HUES6 (cell line): ENCODE data around the gene CDHR1.

Experiments
- H3K27ac ChIP-seq: 2 replicates; pipeline ENCODE4 v1.7.0; 2013; ENCODE audit warnings: low read depth, mild to moderate bottlenecking, low read length, inconsistent platforms
- H3K27me3 ChIP-seq: 2 replicates; pipeline ENCODE4 v1.6.1; 2013; ENCODE audit warnings: low read length; ENCODE audit not compliant: control insufficient read depth, insufficient read depth
- H3K36me3 ChIP-seq: 2 replicates; pipeline ENCODE4 v1.6.1; 2013; ENCODE audit warnings: low read length; ENCODE audit not compliant: control insufficient read depth, insufficient read depth
- H3K4me1 ChIP-seq: 2 replicates; pipeline ENCODE4 v1.6.1; 2013; ENCODE audit warnings: low read length; ENCODE audit not compliant: control insufficient read depth, insufficient read depth
- H3K4me3 ChIP-seq: 2 replicates; pipeline ENCODE4 v1.5.1; 2013; ENCODE audit warnings: low read depth, low read length
- H3K9ac ChIP-seq: one replicate; pipeline ENCODE4 v1.6.1; 2013; ENCODE audit warnings: mild to moderate bottlenecking, low read length
- H3K9me3 ChIP-seq: 2 replicates; pipeline ENCODE4 v1.6.1; 2013; ENCODE audit warnings: low read depth, low read length; ENCODE audit not compliant: control insufficient read depth, insufficient read depth

Gene CDHR1

GRCh38 chr10:84230359-84230758 is 36.0 kb downstream of the CDHR1 start:
- H3K9ac ChIP-seq, result no peak overlapping the region
- H3K4me3 ChIP-seq, result no peak overlapping the region
- no peaks in the 10 kb centered on the region for H3K9me3 ChIP-seq
- H3K27ac ChIP-seq, result no peak overlapping the region
- no peaks in the 10 kb centered on the region for H3K4me1 ChIP-seq
- peaks cover 3% of the 10 kb centered on the region; the same call in 1 of the 2 replicates for H3K27me3 ChIP-seq
- H3K36me3 ChIP-seq, result no peaks in the 10 kb centered on the region

- H3K27ac ChIP-seq, result no peak overlapping the region
- no peak overlapping the region for H3K4me3 ChIP-seq
- no peaks in the 10 kb centered on the region for H3K4me1 ChIP-seq
- no peaks in the 10 kb centered on the region for H3K36me3 ChIP-seq
- no peaks in the 10 kb centered on the region for H3K9me3 ChIP-seq
- peaks cover 5% of the 10 kb centered on the region; the same call in 1 of the 2 replicates for H3K27me3 ChIP-seq
- no peak overlapping the region for H3K9ac ChIP-seq
Observed at GRCh38 chr10:84232376-84232775, 38.0 kb downstream of the CDHR1 start.

- no peaks in the 10 kb centered on the region for H3K36me3 ChIP-seq
Observed at GRCh38 chr10:84233940-84234339, 39.6 kb downstream of the CDHR1 start.

GRCh38 chr10:84234479-84234878 is 40.1 kb downstream of the CDHR1 start:
- no peaks in the 10 kb centered on the region for H3K36me3 ChIP-seq

More at GRCh38 chr10:84233940-84234339, 39.6 kb downstream of the CDHR1 start:
- Histone ChIP-seq H3K27ac (no peak overlapping the region), H3K9ac (no peak overlapping the region), H3K4me3 (no peak overlapping the region), H3K9me3 (no peaks in the 10 kb centered on the region), H3K27me3 (peaks cover 13% of the 10 kb centered on the region), H3K4me1 (no peaks in the 10 kb centered on the region)

GRCh38 chr10:84235096-84235495 is 40.8 kb downstream of the CDHR1 start:
- H3K4me3 ChIP-seq, result no peak overlapping the region
- H3K27ac ChIP-seq, result no peak overlapping the region
- no peaks in the 10 kb centered on the region for H3K9me3 ChIP-seq
- H3K4me1 ChIP-seq, result no peaks in the 10 kb centered on the region
- H3K36me3 ChIP-seq, result no peaks in the 10 kb centered on the region
- H3K9ac ChIP-seq, result no peak overlapping the region
- peaks cover 22% of the 10 kb centered on the region for H3K27me3 ChIP-seq

More at GRCh38 chr10:84234479-84234878, 40.1 kb downstream of the CDHR1 start:
- Histone ChIP-seq H3K4me3 (no peak overlapping the region), H3K4me1 (no peaks in the 10 kb centered on the region), H3K27ac (no peak overlapping the region), H3K9ac (no peak overlapping the region), H3K9me3 (no peaks in the 10 kb centered on the region), H3K27me3 (peaks cover 18% of the 10 kb centered on the region)

DNA sequence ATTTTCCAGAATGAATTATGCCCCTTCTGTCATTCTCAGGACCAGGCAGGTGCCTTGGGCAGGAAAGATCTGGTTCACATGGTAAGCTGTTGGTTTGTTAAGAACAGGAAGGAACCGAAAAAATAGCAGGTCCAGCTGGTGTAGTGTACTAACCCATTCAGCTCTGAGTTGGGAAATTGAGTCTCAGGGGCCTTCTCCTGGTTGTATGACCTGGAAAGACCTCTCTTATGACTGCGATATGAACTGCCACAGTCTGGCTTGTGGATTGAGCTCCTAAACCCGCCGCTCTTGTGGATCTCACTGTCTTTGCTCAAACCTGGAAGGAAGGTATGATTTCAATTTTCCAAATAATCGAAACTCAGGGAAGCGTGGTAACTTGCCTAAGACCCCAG is 42.5 kb downstream of the CDHR1 start:
- Histone ChIP-seq H3K27ac (no peak overlapping the region), H3K4me3 (no peak overlapping the region), H3K27me3 (peaks cover 22% of the 10 kb centered on the region), H3K4me1 (no peaks in the 10 kb centered on the region), H3K9me3 (no peaks in the 10 kb centered on the region), H3K36me3 (no peaks in the 10 kb centered on the region), H3K9ac (no peak overlapping the region)

GRCh38 chr10:84237199-84238051 is 43.1 kb downstream of the CDHR1 start:
- H3K9ac ChIP-seq, result no peak overlapping the region
- H3K27me3 ChIP-seq, result peaks cover 22% of the 10 kb centered on the region
- no peaks in the 10 kb centered on the region for H3K9me3 ChIP-seq
- H3K4me1 ChIP-seq, result no peaks in the 10 kb centered on the region
- H3K36me3 ChIP-seq, result no peaks in the 10 kb centered on the region
- H3K27ac ChIP-seq, result no peak overlapping the region
- no peak overlapping the region for H3K4me3 ChIP-seq

DNA sequence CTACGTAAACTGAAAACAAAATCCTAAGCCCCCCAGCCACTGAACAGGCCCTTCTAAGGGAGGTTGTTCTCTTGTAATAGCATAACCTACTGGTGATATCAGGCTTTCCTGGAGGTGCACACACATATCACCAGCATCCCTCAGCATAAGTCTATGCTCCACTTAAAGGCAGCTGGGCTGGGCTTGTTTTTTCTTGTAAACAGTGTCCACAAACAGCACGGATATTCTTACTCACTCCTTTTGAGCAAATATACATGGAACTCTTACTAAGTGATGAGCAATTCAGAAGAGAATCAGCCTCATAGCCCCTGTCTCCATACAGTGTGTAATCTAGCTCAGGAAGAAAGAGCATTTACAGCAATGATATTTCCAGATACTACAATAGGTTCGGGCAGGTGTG is 44.6 kb downstream of the CDHR1 start:
- Histone ChIP-seq H3K27me3 (peaks cover 22% of the 10 kb centered on the region), H3K9me3 (no peaks in the 10 kb centered on the region), H3K27ac (no peak overlapping the region), H3K9ac (no peak overlapping the region), H3K36me3 (no peaks in the 10 kb centered on the region), H3K4me3 (no peak overlapping the region), H3K4me1 (no peaks in the 10 kb centered on the region)

- H3K9me3 ChIP-seq, result no peaks in the 10 kb centered on the region
- no peak within 1 kb of the TSS for H3K4me3 ChIP-seq
- no peak within 1 kb of the TSS for H3K9ac ChIP-seq
- H3K27ac ChIP-seq, result no peak within 1 kb of the TSS
- no peaks in the 10 kb centered on the region for H3K36me3 ChIP-seq
- no peaks in the 10 kb centered on the region for H3K4me1 ChIP-seq
- peaks cover 22% of the 10 kb centered on the region for H3K27me3 ChIP-seq
Observed at GRCh38 chr10:84241185-84241790, 47.0 kb downstream of the CDHR1 start, which contains the start of gene LRIT1. TSS of gene LRIT1 (minus strand) at chr10:84241546. CDS start at chr10:84241439, 107 bp downstream.

GRCh38 chr10:84243759-84244158 is 49.4 kb downstream of the CDHR1 start:
- Histone ChIP-seq H3K4me1 (no peaks in the 10 kb centered on the region), H3K9ac (no peak overlapping the region), H3K27me3 (peaks cover 10% of the 10 kb centered on the region), H3K4me3 (no peak overlapping the region), H3K27ac (no peak overlapping the region), H3K36me3 (no peaks in the 10 kb centered on the region), H3K9me3 (no peaks in the 10 kb centered on the region)

GRCh38 chr10:84244651-84245270 is 50.4 kb downstream of the CDHR1 start, which contains the start of gene RGR:
TSS of gene RGR (plus strand) at chr10:84245053. CDS start at chr10:84245091, 38 bp downstream.
- no peaks in the 10 kb centered on the region for H3K9me3 ChIP-seq
- peaks cover under 1% of the 10 kb centered on the region for H3K27me3 ChIP-seq
- no peak within 1 kb of the TSS for H3K4me3 ChIP-seq
- no peak within 1 kb of the TSS for H3K27ac ChIP-seq
- no peaks in the 10 kb centered on the region for H3K4me1 ChIP-seq
- H3K36me3 ChIP-seq, result no peaks in the 10 kb centered on the region
- no peak within 1 kb of the TSS for H3K9ac ChIP-seq
